ENCODE data around the gene CSPG5. TPM values are rescaled to one million over a fixed set of nuclear protein-coding genes. Genes with fewer than 3 reads are reported as not detected.

CSPG5 gene
- total RNA-seq, 2 donors from 2014 or later, result 0.46 to 0.47 TPM

GRCh38 chr3:47565734-47566550 is 12.7 kb downstream of the CSPG5 start:
- intact Hi-C loops (cut with DNase I, micrococcal nuclease), result no loop called here
- ATAC-seq (no peak), DNase-seq (no peak)

GRCh38 chr3:47556351-47556750 is 22.3 kb downstream of the CSPG5 start:
- intact Hi-C loops (cut with DNase I, micrococcal nuclease), result no loop called here

GRCh38 chr3:47554335-47554734 is 24.3 kb downstream of the CSPG5 start:
- DNase-seq, result no peak
- intact Hi-C loops (cut with DNase I, micrococcal nuclease), result no loop called here
- ATAC-seq, result no peak

More at GRCh38 chr3:47556351-47556750, 22.3 kb downstream of the CSPG5 start:
- DNase-seq, result no peak
- ATAC-seq, result no peak

- ATAC-seq (no peak), DNase-seq (no peak)
- intact Hi-C loops (cut with DNase I, micrococcal nuclease), result no loop called here
Observed at GRCh38 chr3:47553407-47553806, 25.3 kb downstream of the CSPG5 start.

GRCh38 chr3:47542471-47543173 is 36.0 kb downstream of the CSPG5 start:
- no peak for ATAC-seq
- peak; percentile 15 to 50 for DNase-seq

GRCh38 chr3:47541583-47542108 is 37.0 kb downstream of the CSPG5 start:
- intact Hi-C loops (cut with DNase I, micrococcal nuclease), result no loop called here
- ATAC-seq, result no peak

More at GRCh38 chr3:47542471-47543173, 36.0 kb downstream of the CSPG5 start:
- intact Hi-C loops (cut with DNase I, micrococcal nuclease), result no loop called here

GRCh38 chr3:47540281-47540680 is 38.4 kb downstream of the CSPG5 start:
- ATAC-seq, result no peak
- intact Hi-C loops (cut with DNase I, micrococcal nuclease), result no loop called here
- no peak for DNase-seq

More at GRCh38 chr3:47541583-47542108, 37.0 kb downstream of the CSPG5 start:
- DNase-seq, result no peak

GRCh38 chr3:47536967-47537366 is 41.7 kb downstream of the CSPG5 start:
- no peak for DNase-seq
- intact Hi-C loops (cut with DNase I, micrococcal nuclease), result no loop called here
- no peak for ATAC-seq

GRCh38 chr3:47536221-47536891 is 42.3 kb downstream of the CSPG5 start:
- ATAC-seq, result no peak
- no peak for DNase-seq
- intact Hi-C loops (cut with DNase I, micrococcal nuclease), result no loop called here

- intact Hi-C loops (cut with DNase I, micrococcal nuclease), result no loop called here
- DNase-seq, result no peak
- ATAC-seq, result no peak
Observed at GRCh38 chr3:47533996-47534454, 44.6 kb downstream of the CSPG5 start.

GRCh38 chr3:47533481-47533880 is 45.2 kb downstream of the CSPG5 start:
- DNase-seq (no peak), ATAC-seq (no peak)
- intact Hi-C loops (cut with DNase I, micrococcal nuclease), result no loop called here

- ATAC-seq (no peak), DNase-seq (no peak)
- intact Hi-C loops (cut with DNase I, micrococcal nuclease), result loop anchor here in 1 of 2 donors (10.0 kb wide), 1 partner anchor 267 kb away; no protein-coding TSS in a partner anchor
Observed at GRCh38 chr3:47527952-47528725, 50.5 kb downstream of the CSPG5 start.

- DNase-seq, result no peak
- ATAC-seq, result no peak
- intact Hi-C loops (cut with DNase I, micrococcal nuclease), result loop anchor here in 1 of 2 donors (10.0 kb wide), 1 partner anchor 269 kb away; no protein-coding TSS in a partner anchor
Observed at GRCh38 chr3:47525617-47526016, 53.0 kb downstream of the CSPG5 start.

- intact Hi-C loops (cut with DNase I, micrococcal nuclease), result loop anchor here (5.0 to 10.0 kb wide), 2 partner anchors 264 to 271 kb away; no protein-coding TSS in a partner anchor
Observed at GRCh38 chr3:47523310-47524073, 55.2 kb downstream of the CSPG5 start.

GRCh38 chr3:47522082-47522987 is 56.3 kb downstream of the CSPG5 start:
- intact Hi-C loops (cut with DNase I, micrococcal nuclease), result loop anchor here (5.0 to 10.0 kb wide), 2 partner anchors 265 to 272 kb away; no protein-coding TSS in a partner anchor
- peak; percentile 97 for ATAC-seq
- peak; percentile 77 to 85 for DNase-seq

More at GRCh38 chr3:47523310-47524073, 55.2 kb downstream of the CSPG5 start:
- ATAC-seq, result no peak
- no peak for DNase-seq

GRCh38 chr3:47520756-47521155 is 57.9 kb downstream of the CSPG5 start:
- DNase-seq, result no peak
- intact Hi-C loops (cut with DNase I, micrococcal nuclease), result loop anchor here (5.0 to 10.0 kb wide), 2 partner anchors 267 to 274 kb away; no protein-coding TSS in a partner anchor

More at GRCh38 chr3:47520756-47521155, 57.9 kb downstream of the CSPG5 start:
- ATAC-seq, result no peak

Data from left colon (tissue), 2 donors.